ENCODE data around the gene RPL22L1.
"Not testable (repeated sequence)": the region's sequence is repeated elsewhere in the genome, so short reads cannot be mapped to it uniquely, and the experiment has no call there.

The RPL22L1 gene

DNA sequence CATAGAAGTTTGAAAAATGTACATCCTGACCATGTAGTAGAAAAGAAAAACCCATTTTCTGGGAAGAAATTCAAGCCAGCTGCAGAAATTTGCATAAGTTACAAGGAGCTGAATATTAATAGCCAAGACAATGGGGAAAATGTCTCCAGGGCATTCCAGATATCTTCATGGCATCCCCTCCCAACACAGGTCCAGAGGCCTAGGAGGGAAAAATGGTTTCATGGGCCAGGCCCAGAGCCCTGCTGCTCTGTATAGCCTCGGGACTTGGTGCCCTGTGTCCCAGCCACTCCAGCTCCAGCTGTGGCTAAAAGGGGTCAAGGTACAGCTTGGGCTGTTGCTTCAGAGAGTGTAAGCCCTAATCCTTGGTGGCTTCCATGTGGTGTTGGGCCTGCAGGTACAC lies 27.2 kb upstream of the RPL22L1 start:
- H3K27me3 Mint-ChIP-seq; H3K4me3 Mint-ChIP-seq; H3K27ac Mint-ChIP-seq; ATAC-seq (ENCODE audit: low read depth); H3K4me1 Mint-ChIP-seq; DNase-seq (ENCODE audit: low spot score in 2 of 2); H3K9me3 Mint-ChIP-seq: not testable (repeated sequence)
- H3K36me3 Mint-ChIP-seq, result peaks cover 32% of the 10 kb centered on the region

GRCh38 chr3:170896781-170897180 lies 26.8 kb upstream of the RPL22L1 start:
- Mint-ChIP-seq H3K27me3 (no peaks in the 10 kb centered on the region), H3K27ac (no peak overlapping the region), H3K9me3 (peaks cover 4% of the 10 kb centered on the region), H3K4me3 (no peak overlapping the region), H3K36me3 (peaks cover 28% of the 10 kb centered on the region), H3K4me1 (no peaks in the 10 kb centered on the region)
- ATAC-seq (ENCODE audit: low read depth) (no peak), DNase-seq (ENCODE audit: low spot score in 2 of 2) (no peak)

GRCh38 chr3:170896333-170896732 lies 26.3 kb upstream of the RPL22L1 start:
- ATAC-seq (ENCODE audit: low read depth); DNase-seq (ENCODE audit: low spot score in 2 of 2); H3K9me3 Mint-ChIP-seq; H3K27ac Mint-ChIP-seq; H3K4me1 Mint-ChIP-seq; H3K4me3 Mint-ChIP-seq; H3K27me3 Mint-ChIP-seq: not testable (repeated sequence)
- H3K36me3 Mint-ChIP-seq, result peaks cover 27% of the 10 kb centered on the region

- H3K36me3 Mint-ChIP-seq, result peaks cover 21% of the 10 kb centered on the region
- no peak overlapping the region for H3K27ac Mint-ChIP-seq
- ATAC-seq (ENCODE audit: low read depth) (no peak), DNase-seq (ENCODE audit: low spot score in 2 of 2) (no peak)
- H3K4me1 Mint-ChIP-seq, result no peaks in the 10 kb centered on the region
- peaks cover 4% of the 10 kb centered on the region for H3K9me3 Mint-ChIP-seq
- no peak overlapping the region for H3K4me3 Mint-ChIP-seq
- no peaks in the 10 kb centered on the region for H3K27me3 Mint-ChIP-seq
Measured at GRCh38 chr3:170893895-170894294, 23.9 kb upstream of the RPL22L1 start.

DNA sequence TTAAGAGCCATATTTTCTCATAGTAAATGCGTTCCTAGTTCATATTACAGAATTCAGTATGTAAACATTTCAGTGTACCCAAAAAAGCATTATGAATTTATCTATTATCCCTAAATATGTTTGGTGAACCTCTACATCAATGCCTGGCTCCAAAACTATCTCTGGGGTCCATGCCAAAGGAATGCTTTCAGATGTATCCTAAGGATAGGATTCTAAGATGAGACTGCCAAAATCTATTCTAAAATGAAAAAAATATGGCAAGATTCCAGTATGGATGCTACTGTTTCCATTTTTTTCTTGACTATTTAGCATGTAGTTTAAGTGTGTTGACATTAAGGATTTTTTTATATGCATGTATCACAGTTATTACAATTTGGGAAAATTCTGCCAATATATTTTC lies 19.6 kb upstream of the RPL22L1 start:
- ATAC-seq (ENCODE audit: low read depth), result no peak
- peaks cover 4% of the 10 kb centered on the region for H3K27me3 Mint-ChIP-seq
- H3K4me1 Mint-ChIP-seq, result no peaks in the 10 kb centered on the region
- no peak overlapping the region for H3K27ac Mint-ChIP-seq
- peaks cover 7% of the 10 kb centered on the region for H3K36me3 Mint-ChIP-seq
- no peaks in the 10 kb centered on the region for H3K9me3 Mint-ChIP-seq
- no peak overlapping the region for H3K4me3 Mint-ChIP-seq
- no peak for DNase-seq (ENCODE audit: low spot score in 2 of 2)

DNA sequence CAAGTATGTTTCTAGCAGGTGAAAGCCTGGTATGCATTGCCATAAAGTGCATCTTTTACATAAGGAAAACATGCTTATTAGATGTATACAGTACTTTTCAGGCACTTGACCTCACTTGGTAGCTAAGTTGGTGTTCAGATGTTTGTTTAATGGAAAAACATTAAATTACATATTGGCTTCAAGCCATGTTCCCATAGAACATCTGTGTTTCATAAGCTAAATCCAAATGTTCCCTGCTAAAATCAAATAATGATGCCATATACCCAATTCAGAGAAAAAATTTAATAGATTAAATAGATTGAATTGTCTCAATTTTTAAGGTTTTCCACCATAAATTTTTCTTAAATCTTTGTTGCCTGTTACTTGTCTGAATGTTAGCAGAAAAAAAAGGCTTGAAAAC lies 19.1 kb upstream of the RPL22L1 start:
- Mint-ChIP-seq H3K4me3 (no peak overlapping the region), H3K27ac (no peak overlapping the region), H3K36me3 (peaks cover 6% of the 10 kb centered on the region), H3K4me1 (no peaks in the 10 kb centered on the region), H3K9me3 (no peaks in the 10 kb centered on the region), H3K27me3 (peaks cover 4% of the 10 kb centered on the region)
- ATAC-seq (ENCODE audit: low read depth) (no peak), DNase-seq (ENCODE audit: low spot score in 2 of 2) (no peak)

GRCh38 chr3:170884109-170884930 lies 14.3 kb upstream of the RPL22L1 start:
- H3K9me3 Mint-ChIP-seq; H3K27me3 Mint-ChIP-seq; H3K4me3 Mint-ChIP-seq; ATAC-seq (ENCODE audit: low read depth); H3K36me3 Mint-ChIP-seq; H3K27ac Mint-ChIP-seq; DNase-seq (ENCODE audit: low spot score in 2 of 2); H3K4me1 Mint-ChIP-seq: not testable (repeated sequence)

DNA sequence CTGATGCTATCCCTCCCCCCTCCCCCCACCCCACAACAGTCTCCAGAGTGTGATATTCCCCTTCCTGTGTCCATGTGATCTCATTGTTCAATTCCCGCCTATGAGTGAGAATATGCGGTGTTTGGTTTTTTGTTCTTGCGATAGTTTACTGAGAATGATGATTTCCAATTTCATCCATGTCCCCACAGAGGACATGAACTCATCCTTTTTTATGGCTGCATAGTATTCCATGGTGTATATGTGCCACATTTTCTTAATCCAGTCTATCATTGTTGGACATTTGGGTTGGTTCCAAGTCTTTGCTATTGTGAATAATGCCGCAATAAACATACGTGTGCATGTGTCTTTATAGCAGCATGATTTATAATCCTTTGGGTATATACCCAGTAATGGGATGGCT lies 8.7 kb upstream of the RPL22L1 start:
- H3K27ac Mint-ChIP-seq, H3K27me3 Mint-ChIP-seq: not testable (repeated sequence)

DNA sequence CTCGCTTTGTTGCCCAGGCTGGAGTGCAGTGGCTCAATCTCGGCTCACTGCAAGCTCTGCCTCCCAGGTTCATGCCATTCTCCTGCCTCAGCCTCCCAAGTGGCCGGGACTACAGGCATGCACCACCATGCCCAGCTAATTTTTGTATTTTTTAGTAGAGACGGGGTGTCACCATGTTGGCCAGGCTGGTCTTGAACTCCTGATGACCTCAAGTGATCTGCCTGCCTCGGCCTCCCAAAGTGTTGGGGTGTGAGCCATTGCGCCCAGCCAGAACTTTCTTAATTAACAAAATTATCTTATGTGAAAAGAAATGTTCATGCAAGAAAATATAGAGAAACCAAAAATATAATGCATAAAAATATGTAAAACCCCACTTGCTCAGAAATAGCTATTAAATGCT lies 7.3 kb upstream of the RPL22L1 start:
- not testable (repeated sequence) for H3K9me3 Mint-ChIP-seq; H3K27me3 Mint-ChIP-seq; ATAC-seq (ENCODE audit: low read depth); DNase-seq (ENCODE audit: low spot score in 2 of 2); H3K4me1 Mint-ChIP-seq; H3K27ac Mint-ChIP-seq; H3K4me3 Mint-ChIP-seq; H3K36me3 Mint-ChIP-seq

More for the DNA sequence above, 8.7 kb upstream of the RPL22L1 start:
- H3K4me3 Mint-ChIP-seq; H3K9me3 Mint-ChIP-seq; H3K4me1 Mint-ChIP-seq; ATAC-seq (ENCODE audit: low read depth); H3K36me3 Mint-ChIP-seq; DNase-seq (ENCODE audit: low spot score in 2 of 2): not testable (repeated sequence)

DNA sequence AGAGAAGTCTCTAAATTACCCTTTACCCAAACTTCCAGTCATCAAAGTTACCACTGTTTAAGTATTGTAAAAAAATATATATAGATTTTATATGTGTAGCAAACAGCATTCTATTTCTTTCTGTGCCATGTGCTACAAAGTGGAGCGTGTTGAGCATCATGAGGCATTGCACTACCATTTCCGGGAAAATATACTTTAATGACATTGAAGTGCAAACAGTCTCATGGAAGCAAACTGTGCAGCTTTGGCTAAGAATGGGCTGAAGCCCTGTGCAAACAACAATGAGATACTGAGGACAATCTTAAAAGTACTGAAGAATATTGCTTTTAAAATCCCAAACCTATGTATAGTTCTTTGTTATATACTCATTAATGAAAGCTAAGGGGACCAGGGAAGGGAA lies 6.5 kb upstream of the RPL22L1 start:
- no peaks in the 10 kb centered on the region for H3K4me1 Mint-ChIP-seq
- no peak for ATAC-seq (ENCODE audit: low read depth)
- no peak overlapping the region for H3K27ac Mint-ChIP-seq
- H3K4me3 Mint-ChIP-seq, result no peak overlapping the region
- peaks cover 6% of the 10 kb centered on the region for H3K9me3 Mint-ChIP-seq
- H3K36me3 Mint-ChIP-seq, result no peaks in the 10 kb centered on the region
- H3K27me3 Mint-ChIP-seq, result no peaks in the 10 kb centered on the region
- DNase-seq (ENCODE audit: low spot score in 2 of 2), result no peak

- peaks cover 17% of the 10 kb centered on the region for H3K4me1 Mint-ChIP-seq
- no peak for ATAC-seq (ENCODE audit: low read depth)
- peaks cover 4% of the 10 kb centered on the region for H3K9me3 Mint-ChIP-seq
- peak overlapping the region; percentile 99 for H3K27ac Mint-ChIP-seq
- no peaks in the 10 kb centered on the region for H3K27me3 Mint-ChIP-seq
- peak overlapping the region; percentile 96 for H3K4me3 Mint-ChIP-seq
- H3K36me3 Mint-ChIP-seq, result peaks cover 12% of the 10 kb centered on the region
- DNase-seq (ENCODE audit: low spot score in 2 of 2), result no peak
Measured at GRCh38 chr3:170869239-170869590, 780 bp downstream of the RPL22L1 start.

- Mint-ChIP-seq H3K27me3 (no peaks in the 10 kb centered on the region), H3K27ac (peak overlapping the region; percentile 99), H3K9me3 (no peaks in the 10 kb centered on the region), H3K4me3 (peak overlapping the region; percentile 96), H3K4me1 (peaks cover 17% of the 10 kb centered on the region), H3K36me3 (peaks cover 17% of the 10 kb centered on the region)
- DNase-seq (ENCODE audit: low spot score in 2 of 2) (no peak), ATAC-seq (ENCODE audit: low read depth) (no peak)
Measured at GRCh38 chr3:170868577-170869238, 1.3 kb downstream of the RPL22L1 start.

- Mint-ChIP-seq H3K27me3 (no peaks in the 10 kb centered on the region), H3K36me3 (peaks cover 17% of the 10 kb centered on the region), H3K4me1 (peaks cover 17% of the 10 kb centered on the region), H3K27ac (peak overlapping the region; percentile 25), H3K9me3 (no peaks in the 10 kb centered on the region), H3K4me3 (peak overlapping the region; percentile 56)
- ATAC-seq (ENCODE audit: low read depth) (peak; percentile 64), DNase-seq (ENCODE audit: low spot score in 2 of 2) (peak; percentile 15 to 52)
Measured at GRCh38 chr3:170867143-170867937, 2.7 kb downstream of the RPL22L1 start.

GRCh38 chr3:170866499-170866898 lies 3.5 kb downstream of the RPL22L1 start:
- peaks cover 17% of the 10 kb centered on the region for H3K36me3 Mint-ChIP-seq
- DNase-seq (ENCODE audit: low spot score in 2 of 2) (no peak), ATAC-seq (ENCODE audit: low read depth) (no peak)
- no peak overlapping the region for H3K27ac Mint-ChIP-seq
- no peak overlapping the region for H3K4me3 Mint-ChIP-seq
- peaks cover 17% of the 10 kb centered on the region for H3K4me1 Mint-ChIP-seq
- no peaks in the 10 kb centered on the region for H3K27me3 Mint-ChIP-seq
- H3K9me3 Mint-ChIP-seq, result no peaks in the 10 kb centered on the region
